CD14-positive monocyte (primary cell): ENCODE measurements around the gene ATP11A. TPM values are rescaled to one million over a fixed set of nuclear protein-coding genes. Genes with fewer than 3 reads are reported as not detected.

ENCODE experiments used
- DNase-seq, 3 donors: peaks; one replicate each; pipeline ENCODE4 v3.0.0-alpha.2; 2011 to 2022
- H2AFZ ChIP-seq: 2 replicates; pipeline ENCODE4 v1.6.0; 2012; ENCODE audit warnings: mild to moderate bottlenecking, low read depth, low read length, inconsistent platforms; ENCODE audit not compliant: insufficient read depth, poor library complexity, severe bottlenecking
- H3K27ac ChIP-seq, 2 donors: 1 replicate in 1 of 2; 2 replicates in 1 of 2; pipeline ENCODE4 v1.5.1; 2012 to 2013; ENCODE audit warnings: low read length in 2 of 2, control low read depth in 1 of 2, inconsistent platforms in 1 of 2, low read depth in 1 of 2, mild to moderate bottlenecking in 1 of 2
- H3K27me3 ChIP-seq, 2 donors: one replicate each; pipeline versions ENCODE4 v1.6.0 to v1.6.1; 2011 to 2013; ENCODE audit warnings: low read length in 2 of 2; ENCODE audit not compliant: control insufficient read depth in 2 of 2, insufficient read depth in 2 of 2
- H3K36me3 ChIP-seq, 2 donors: replicated peaks in 1 of 2; 1 replicate in 1 of 2; 2 replicates in 1 of 2; pipeline versions ENCODE4 v1.5.1 to v1.6.1; 2012 to 2013; ENCODE audit warnings: low read length in 2 of 2, control low read depth in 1 of 2, inconsistent platforms in 1 of 2, mild to moderate bottlenecking in 1 of 2; ENCODE audit not compliant: insufficient read depth in 2 of 2, control insufficient read depth in 1 of 2
- H3K4me1 ChIP-seq, 2 donors: 1 replicate in 1 of 2; 2 replicates in 1 of 2; pipeline versions ENCODE4 v1.5.1 to v1.6.1; 2012 to 2013; ENCODE audit warnings: low read length in 2 of 2, control low read depth in 1 of 2, inconsistent platforms in 1 of 2, mild to moderate bottlenecking in 1 of 2, moderate library complexity in 1 of 2; ENCODE audit not compliant: insufficient read depth in 2 of 2, control insufficient read depth in 1 of 2
- H3K4me2 ChIP-seq: replicated peaks from 2 replicates; pipeline ENCODE3; 2012; ENCODE audit warnings: low read length, moderate library complexity, mild to moderate bottlenecking; ENCODE audit not compliant: poor library complexity, severe bottlenecking; ENCODE audit errors: extremely low read depth
- H3K4me3 ChIP-seq, 3 experiments: fragments of 200-600 bp in 1 of 3; sonication (generic) in 1 of 3; replicated peaks in 1 of 3; 1 replicate in 2 of 3; 2 replicates in 1 of 3; pipeline ENCODE4 v1.5.1; 2011 to 2013; ENCODE audit warnings: low read length in 3 of 3, mild to moderate bottlenecking in 3 of 3, control low read depth in 2 of 3, low read depth in 2 of 3, inconsistent platforms in 1 of 3, moderate library complexity in 1 of 3
- H3K79me2 ChIP-seq: 2 replicates; pipeline ENCODE4 v1.6.0; 2012; ENCODE audit warnings: mild to moderate bottlenecking, control low read depth, inconsistent platforms, low read length, moderate library complexity; ENCODE audit not compliant: insufficient read depth
- H3K9ac ChIP-seq: 2 replicates; pipeline ENCODE4 v1.6.0; 2017; ENCODE audit warnings: low read length, mild to moderate bottlenecking; ENCODE audit not compliant: insufficient read depth, poor library complexity, severe bottlenecking
- H3K9me3 ChIP-seq, 2 donors: replicated peaks in 1 of 2; 1 replicate in 1 of 2; 2 replicates in 1 of 2; pipeline versions ENCODE4 v1.5.1 to v1.6.1; 2012 to 2013; ENCODE audit warnings: low read length in 2 of 2, control low read depth in 1 of 2; ENCODE audit not compliant: control insufficient read depth in 1 of 2, insufficient read depth in 1 of 2
- H4K20me1 ChIP-seq: 2 replicates; pipeline ENCODE4 v1.6.0; 2012; ENCODE audit warnings: mild to moderate bottlenecking, low read length, control low read depth, moderate library complexity; ENCODE audit not compliant: insufficient read depth
- H3K27ac Mint-ChIP-seq, 7 donors: one replicate each; pipeline ENCODE4 v1.8.0; 2020; ENCODE audit warnings: mild to moderate bottlenecking in 7 of 7, mixed read lengths in 7 of 7, moderate library complexity in 6 of 7, inconsistent platforms in 2 of 7
- H3K27me3 Mint-ChIP-seq, 3 donors: one replicate each; pipeline ENCODE4 v1.8.0; 2021 to 2022; ENCODE audit warnings: low read depth in 3 of 3, mild to moderate bottlenecking in 3 of 3, mixed read lengths in 3 of 3, moderate library complexity in 3 of 3, inconsistent platforms in 1 of 3
- H3K36me3 Mint-ChIP-seq, 2 donors: one replicate each; pipeline ENCODE4 v1.8.0; 2020; ENCODE audit warnings: mixed read lengths in 2 of 2, inconsistent platforms in 1 of 2, mild to moderate bottlenecking in 1 of 2
- H3K4me1 Mint-ChIP-seq: one replicate; pipeline ENCODE4 v1.8.0; 2020; ENCODE audit warnings: mild to moderate bottlenecking, mixed read lengths
- H3K4me3 Mint-ChIP-seq, 2 donors: one replicate each; pipeline ENCODE4 v1.8.0; 2020; ENCODE audit warnings: mild to moderate bottlenecking in 2 of 2, mixed read lengths in 2 of 2, moderate library complexity in 1 of 2
- H3K9me3 Mint-ChIP-seq, 7 donors: one replicate each; pipeline ENCODE4 v1.8.0; 2020 to 2022; ENCODE audit warnings: mixed read lengths in 7 of 7, mild to moderate bottlenecking in 6 of 7, moderate library complexity in 6 of 7, inconsistent platforms in 2 of 7
- WGBS: methylation state at CpG from one replicate; pipeline ENCODE4 v1.1.5; 2013; ENCODE audit warnings: missing lambda C conversion rate; ENCODE audit not compliant: insufficient coverage; 5-methylcytosine and 5-hydroxymethylcytosine counted together
- intact Hi-C, 2 donors: fragments of 100-400 bp; cut with micrococcal nuclease; formaldehyde crosslinking; loops; one replicate each; pipeline versions ENCODE4 v1.15.0 to v1.15.1; 2023
- polyA plus RNA-seq, 3 donors: library from polyadenylated mRNA; depleted of rRNA in 1 of 3; unstranded in 2 of 3; stranded (reverse) in 1 of 3; fragments of 300-500 nt in 2 of 3; fragments of >200 nt in 1 of 3; fragmentation: Illumina TruSeq in 2 of 3; gene quantifications; 1 replicate in 2 of 3; 2 replicates in 1 of 3; pipeline ENCODE4 v1.2.3, GENCODE V29; 2012 to 2021
- TF ChIP-seq, protein P1 (sequence below): fragments of 200-600 bp; IDR thresholded peaks from one replicate; pipeline ENCODE4 v1.8.0; 2022; ENCODE audit warnings: antibody characterized with exemption, mild to moderate bottlenecking

The ATP11A gene
- polyA plus RNA-seq, 3 donors, result 7.2 to 45.4 (median 7.6) TPM

DNA sequence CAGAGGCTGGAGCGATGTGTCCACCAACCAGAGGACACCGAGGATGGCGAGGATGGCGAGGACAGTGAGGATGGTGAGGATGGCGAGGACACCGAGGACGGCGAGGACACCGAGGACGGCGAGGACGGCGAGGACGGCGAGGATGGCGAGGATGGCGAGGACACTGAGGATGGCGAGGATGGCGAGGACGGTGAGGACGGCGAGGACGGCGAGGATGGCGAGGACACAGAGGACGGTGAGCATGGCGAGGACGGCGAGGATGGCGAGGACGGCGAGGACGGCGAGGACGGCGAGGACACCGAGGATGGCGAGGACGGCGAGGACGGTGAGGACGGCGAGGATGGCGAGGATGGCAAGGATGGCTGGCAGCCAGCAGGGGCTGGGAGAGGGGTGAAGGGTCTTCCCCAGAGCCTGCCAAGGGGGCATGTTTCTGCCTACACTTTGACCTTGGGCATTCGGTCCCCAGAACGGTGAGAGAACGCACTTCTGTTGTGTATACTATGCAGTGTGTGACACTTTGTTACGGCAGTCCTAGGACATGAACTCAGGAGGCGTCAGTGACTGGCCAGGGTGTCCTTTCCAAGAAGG is 44.4 kb upstream of the ATP11A start:
- Histone ChIP-seq H3K27ac (no peak overlapping the region), H4K20me1 (no peaks in the 10 kb centered on the region), H3K4me1 (peaks cover 0 to 5% of the 10 kb centered on the region in 2 donors), H3K36me3 (no peaks in the 10 kb centered on the region), H2AFZ (no peak overlapping the region), H3K79me2 (no peaks in the 10 kb centered on the region), H3K4me2 (no peak overlapping the region), H3K27me3 (peaks cover 0 to under 1% of the 10 kb centered on the region in 2 donors), H3K9me3 (no peaks in the 10 kb centered on the region), H3K4me3 (no peak overlapping the region), H3K9ac (no peak overlapping the region)
- H3K27me3 Mint-ChIP-seq, result peaks cover 8 to 13% (median 8%) of the 10 kb centered on the region in 3 donors
- WGBS, result 95% methylated on average over 36 of the region's 49 CpGs
- H3K27ac Mint-ChIP-seq, result no peak overlapping the region
- H3K4me3 Mint-ChIP-seq, result no peak overlapping the region
- intact Hi-C loops, result no loop called here
- no peaks in the 10 kb centered on the region for H3K36me3 Mint-ChIP-seq
- peaks cover 0 to 2% (median 0%) of the 10 kb centered on the region in 7 donors for H3K9me3 Mint-ChIP-seq
- peaks cover 4% of the 10 kb centered on the region for H3K4me1 Mint-ChIP-seq
- DNase-seq, result no peak
- TF ChIP-seq, protein P1, sequence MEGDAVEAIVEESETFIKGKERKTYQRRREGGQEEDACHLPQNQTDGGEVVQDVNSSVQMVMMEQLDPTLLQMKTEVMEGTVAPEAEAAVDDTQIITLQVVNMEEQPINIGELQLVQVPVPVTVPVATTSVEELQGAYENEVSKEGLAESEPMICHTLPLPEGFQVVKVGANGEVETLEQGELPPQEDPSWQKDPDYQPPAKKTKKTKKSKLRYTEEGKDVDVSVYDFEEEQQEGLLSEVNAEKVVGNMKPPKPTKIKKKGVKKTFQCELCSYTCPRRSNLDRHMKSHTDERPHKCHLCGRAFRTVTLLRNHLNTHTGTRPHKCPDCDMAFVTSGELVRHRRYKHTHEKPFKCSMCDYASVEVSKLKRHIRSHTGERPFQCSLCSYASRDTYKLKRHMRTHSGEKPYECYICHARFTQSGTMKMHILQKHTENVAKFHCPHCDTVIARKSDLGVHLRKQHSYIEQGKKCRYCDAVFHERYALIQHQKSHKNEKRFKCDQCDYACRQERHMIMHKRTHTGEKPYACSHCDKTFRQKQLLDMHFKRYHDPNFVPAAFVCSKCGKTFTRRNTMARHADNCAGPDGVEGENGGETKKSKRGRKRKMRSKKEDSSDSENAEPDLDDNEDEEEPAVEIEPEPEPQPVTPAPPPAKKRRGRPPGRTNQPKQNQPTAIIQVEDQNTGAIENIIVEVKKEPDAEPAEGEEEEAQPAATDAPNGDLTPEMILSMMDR, result no peak

- no peak overlapping the region for H2AFZ ChIP-seq
- H3K9me3 ChIP-seq, result no peaks in the 10 kb centered on the region
- H3K27ac ChIP-seq, result no peak overlapping the region
- no peaks in the 10 kb centered on the region for H3K27me3 ChIP-seq
- Mint-ChIP-seq H3K36me3 (no peaks in the 10 kb centered on the region), H3K9me3 (peaks cover 0 to 2% (median 0%) of the 10 kb centered on the region in 7 donors), H3K27me3 (peaks cover 2 to 9% (median 2%) of the 10 kb centered on the region in 3 donors), H3K4me3 (no peak overlapping the region), H3K27ac (no peak overlapping the region), H3K4me1 (no peaks in the 10 kb centered on the region)
- no peak overlapping the region for H3K9ac ChIP-seq
- H3K79me2 ChIP-seq, result no peaks in the 10 kb centered on the region
- H3K36me3 ChIP-seq, result no peaks in the 10 kb centered on the region
- no peak overlapping the region for H3K4me2 ChIP-seq
- DNase-seq, result no peak
- TF ChIP-seq, protein P1, result no peak
- 98% methylated on average over 13 of the region's 14 CpGs for WGBS
- no peaks in the 10 kb centered on the region for H4K20me1 ChIP-seq
- H3K4me3 ChIP-seq, result no peak overlapping the region
- intact Hi-C loops, result no loop called here
- H3K4me1 ChIP-seq, result no peaks in the 10 kb centered on the region
Measured at GRCh38 chr13:112647256-112647655, 42.6 kb upstream of the ATP11A start.
